Common myeloid progenitor, CD34-positive (primary cell): ENCODE results near the gene PRTFDC1.

ENCODE experiments used
- CTCF ChIA-PET: fragments of 350-600 bp; sonication (Branson Sonifier 250); formaldehyde crosslinking; loops from one replicate; lab custom pipeline; 2021; ENCODE audit warnings: antibody characterized with exemption; lab: Charles Lee
- POLR2A ChIA-PET: fragments of 350-600 bp; sonication (Branson Sonifier 250); formaldehyde crosslinking; loops from one replicate; lab custom pipeline; 2021; ENCODE audit warnings: antibody characterized with exemption; lab: Charles Lee
- DNase-seq, 3 donors: peaks; one replicate each; pipeline versions ENCODE4 v3.0.0 to v3.0.0-alpha.2; 2013
- H3K27ac ChIP-seq, 2 experiments: 1 replicate in 1 of 2; 2 replicates in 1 of 2; pipeline ENCODE4 v1.7.0; 2013; ENCODE audit warnings: inconsistent platforms in 2 of 2, low read length in 2 of 2, mild to moderate bottlenecking in 2 of 2, low read depth in 1 of 2, moderate library complexity in 1 of 2; ENCODE audit not compliant: severe bottlenecking in 2 of 2, insufficient read depth in 1 of 2, poor library complexity in 1 of 2
- H3K27me3 ChIP-seq, 5 experiments: replicated peaks in 2 of 5; 1 replicate in 3 of 5; 2 replicates in 2 of 5; pipeline versions ENCODE4 v1.6.1 to v1.7.0; 2013; ENCODE audit warnings: low read length in 4 of 5, mild to moderate bottlenecking in 2 of 5, moderate library complexity in 2 of 5, inconsistent platforms in 1 of 5; ENCODE audit not compliant: insufficient read depth in 5 of 5, control insufficient read depth in 4 of 5
- H3K36me3 ChIP-seq, 4 experiments: 1 replicate in 2 of 4; 2 replicates in 2 of 4; pipeline versions ENCODE4 v1.6.1 to v1.7.0; 2013; ENCODE audit warnings: low read length in 3 of 4, control low read depth in 1 of 4, mild to moderate bottlenecking in 1 of 4; ENCODE audit not compliant: control insufficient read depth in 4 of 4, insufficient read depth in 4 of 4
- H3K4me1 ChIP-seq, 4 experiments: 1 replicate in 3 of 4; 2 replicates in 1 of 4; pipeline versions ENCODE4 v1.6.1 to v1.7.1; 2013; ENCODE audit warnings: low read length in 3 of 4, mild to moderate bottlenecking in 3 of 4, control low read depth in 1 of 4, inconsistent platforms in 1 of 4, moderate library complexity in 1 of 4; ENCODE audit not compliant: control insufficient read depth in 4 of 4, insufficient read depth in 4 of 4; ENCODE audit errors: control extremely low read depth in 1 of 4
- H3K4me3 ChIP-seq, 7 experiments: 1 replicate in 4 of 7; 2 replicates in 3 of 7; pipeline versions ENCODE4 v1.5.1 to v1.7.0; 2013; ENCODE audit warnings: mild to moderate bottlenecking in 7 of 7, low read length in 6 of 7, moderate library complexity in 6 of 7, inconsistent platforms in 2 of 7, low read depth in 2 of 7, control low read depth in 1 of 7; ENCODE audit not compliant: insufficient read depth in 4 of 7, control insufficient read depth in 1 of 7; ENCODE audit errors: extremely low read depth in 1 of 7
- H3K9me3 ChIP-seq, 5 experiments: 1 replicate in 4 of 5; 2 replicates in 1 of 5; pipeline versions ENCODE4 v1.6.1 to v1.7.1; 2013; ENCODE audit warnings: low read length in 4 of 5, mild to moderate bottlenecking in 2 of 5, inconsistent platforms in 1 of 5, low read depth in 1 of 5, moderate library complexity in 1 of 5; ENCODE audit not compliant: control insufficient read depth in 4 of 5, insufficient read depth in 2 of 5; ENCODE audit errors: control extremely low read depth in 1 of 5
- WGBS: methylation state at CpG from one replicate; pipeline ENCODE4 v1.1.5; 2013; ENCODE audit not compliant: insufficient coverage; 5-methylcytosine and 5-hydroxymethylcytosine counted together

Gene PRTFDC1

GRCh38 chr10:24825551-24825950 lies 126.9 kb downstream of the PRTFDC1 start:
- no CpG with 5 or more reads among the region's 1 CpG for WGBS
- H3K9me3 ChIP-seq = no peaks in the 10 kb centered on the region
- peak in 2 of 3 donors; percentile 10 to 24 for DNase-seq
- H3K36me3 ChIP-seq = no peaks in the 10 kb centered on the region
- H3K27ac ChIP-seq = no peak overlapping the region
- CTCF ChIA-PET = no interaction called here
- POLR2A ChIA-PET = no interaction called here
- H3K4me3 ChIP-seq = no peak overlapping the region
- H3K4me1 ChIP-seq = no peaks in the 10 kb centered on the region
- no peaks in the 10 kb centered on the region for H3K27me3 ChIP-seq

DNA sequence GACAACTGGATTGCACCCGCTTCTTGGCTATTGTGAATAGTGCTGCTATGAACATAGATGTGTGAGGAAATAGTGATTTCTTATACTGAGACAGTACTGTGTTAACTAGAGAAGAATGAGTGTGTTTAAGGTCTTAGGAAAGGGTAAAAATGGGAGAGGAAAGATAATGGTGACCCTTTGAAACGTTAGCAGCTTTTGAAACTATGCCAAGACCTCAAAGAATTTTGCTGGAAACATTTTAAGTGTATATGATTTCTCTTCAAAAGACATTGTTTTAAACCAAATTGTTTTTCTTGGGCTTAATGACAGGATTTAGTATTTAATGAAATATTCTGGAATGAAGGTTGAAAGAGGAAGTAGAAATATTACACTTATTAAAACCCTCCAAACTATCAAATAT lies 127.9 kb downstream of the PRTFDC1 start:
- POLR2A ChIA-PET = no interaction called here
- H3K4me1 ChIP-seq = no peaks in the 10 kb centered on the region

DNA sequence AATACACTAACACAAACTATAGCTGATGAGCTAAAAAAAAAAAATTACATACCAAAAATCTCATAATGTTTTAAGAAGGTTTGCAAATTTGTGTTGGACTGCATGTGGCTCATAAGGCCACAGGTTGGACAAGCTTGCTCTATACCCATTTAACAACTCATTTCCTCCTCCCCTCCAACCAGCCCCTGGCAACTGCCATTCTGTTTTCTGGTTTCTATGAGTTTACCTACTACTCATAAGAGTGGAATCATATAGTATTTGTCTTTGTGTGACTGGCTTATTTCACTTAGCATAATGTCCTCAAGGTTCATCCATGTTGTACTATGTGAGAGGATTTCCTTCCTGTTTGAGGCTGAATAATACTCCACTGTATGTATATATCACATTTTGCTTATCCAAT lies 128.3 kb downstream of the PRTFDC1 start:
- no peaks in the 10 kb centered on the region for H3K9me3 ChIP-seq
- no peak for DNase-seq
- H3K4me1 ChIP-seq = no peaks in the 10 kb centered on the region
- H3K36me3 ChIP-seq = no peaks in the 10 kb centered on the region
- no peaks in the 10 kb centered on the region for H3K27me3 ChIP-seq
- no peak overlapping the region for H3K27ac ChIP-seq
- no peak overlapping the region for H3K4me3 ChIP-seq
- ChIA-PET CTCF (no interaction called here), POLR2A (no interaction called here)

More for the DNA sequence above, 127.9 kb downstream of the PRTFDC1 start:
- CTCF ChIA-PET = interaction anchor here (0.7 kb wide), 1 partner anchor 256 kb away, joined by 3 read pairs; no protein-coding TSS in a partner anchor
- no peak for DNase-seq
- no peaks in the 10 kb centered on the region for H3K27me3 ChIP-seq
- no peak overlapping the region for H3K4me3 ChIP-seq
- H3K27ac ChIP-seq = no peak overlapping the region
- H3K9me3 ChIP-seq = no peaks in the 10 kb centered on the region
- H3K36me3 ChIP-seq = no peaks in the 10 kb centered on the region
- 67% methylated on average over 2 of the region's 2 CpGs for WGBS

- no peaks in the 10 kb centered on the region for H3K36me3 ChIP-seq
- no peaks in the 10 kb centered on the region for H3K9me3 ChIP-seq
- H3K4me3 ChIP-seq = no peak overlapping the region
- CTCF ChIA-PET = no interaction called here
- WGBS = no CpG with 5 or more reads among the region's 2 CpGs
- H3K27me3 ChIP-seq = no peaks in the 10 kb centered on the region
- H3K27ac ChIP-seq = no peak overlapping the region
- DNase-seq = no peak
- POLR2A ChIA-PET = interaction anchor here (0.5 kb wide), 1 partner anchor 388 kb away, joined by 4 read pairs; no protein-coding TSS in a partner anchor
- H3K4me1 ChIP-seq = no peaks in the 10 kb centered on the region
Measured at GRCh38 chr10:24822590-24822989, 129.8 kb downstream of the PRTFDC1 start.

GRCh38 chr10:24821986-24822385 lies 130.4 kb downstream of the PRTFDC1 start:
- Histone ChIP-seq H3K4me1 (no peaks in the 10 kb centered on the region), H3K27me3 (no peaks in the 10 kb centered on the region), H3K27ac (no peak overlapping the region), H3K36me3 (no peaks in the 10 kb centered on the region), H3K9me3 (no peaks in the 10 kb centered on the region), H3K4me3 (no peak overlapping the region)
- no CpG with 5 or more reads among the region's 3 CpGs for WGBS
- ChIA-PET CTCF (no interaction called here), POLR2A (interaction anchor here (0.5 kb wide), 1 partner anchor 387 kb away, joined by 4 read pairs; no protein-coding TSS in a partner anchor)
- DNase-seq = no peak

DNA sequence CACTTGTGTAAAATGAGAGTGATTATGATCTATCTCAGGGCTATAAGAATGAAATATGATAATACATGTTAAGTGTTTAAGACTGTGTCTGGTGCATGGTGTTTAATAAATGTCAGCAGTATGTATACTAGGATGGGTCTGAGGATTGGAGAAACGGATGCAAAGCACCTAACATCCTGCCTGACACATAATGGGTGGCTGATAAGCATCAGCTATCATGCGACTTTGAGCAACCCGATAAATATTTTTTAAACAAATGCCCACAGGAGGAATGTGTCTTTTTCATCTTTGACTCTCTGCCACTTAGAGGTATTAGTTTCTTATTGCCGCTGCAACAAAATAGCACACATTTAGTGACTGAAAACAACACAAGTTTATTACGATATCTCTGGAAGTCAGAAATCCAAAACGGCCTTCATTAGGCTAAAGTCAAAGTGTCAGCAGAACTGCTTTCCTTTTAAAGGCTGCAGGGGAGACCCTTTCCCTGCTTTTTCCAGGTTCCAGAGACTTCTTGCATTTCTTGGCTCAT lies 135.5 kb downstream of the PRTFDC1 start:
- no peaks in the 10 kb centered on the region for H3K36me3 ChIP-seq
- H3K27ac ChIP-seq = no peak overlapping the region
- H3K27me3 ChIP-seq = no peaks in the 10 kb centered on the region
- no peaks in the 10 kb centered on the region for H3K4me1 ChIP-seq
- ChIA-PET CTCF (no interaction called here), POLR2A (no interaction called here)
- DNase-seq = no peak
- WGBS = 99% methylated on average over 6 of the region's 6 CpGs
- H3K9me3 ChIP-seq = no peaks in the 10 kb centered on the region
- no peak overlapping the region for H3K4me3 ChIP-seq

- Histone ChIP-seq H3K27ac (no peak overlapping the region), H3K4me3 (no peak overlapping the region), H3K27me3 (no peaks in the 10 kb centered on the region), H3K36me3 (no peaks in the 10 kb centered on the region), H3K4me1 (no peaks in the 10 kb centered on the region), H3K9me3 (no peaks in the 10 kb centered on the region)
- 94% methylated on average over 6 of the region's 11 CpGs for WGBS
- no peak for DNase-seq
- ChIA-PET CTCF (interaction anchor here (0.7 kb wide), 1 partner anchor 142 kb away, joined by 3 read pairs; no protein-coding TSS in a partner anchor), POLR2A (interaction anchor here (0.6 kb wide), 1 partner anchor 67 kb away, joined by 3 read pairs; no protein-coding TSS in a partner anchor)
Measured at GRCh38 chr10:24814568-24815313, 137.7 kb downstream of the PRTFDC1 start.
